Measurements from ENCODE around the gene ACKR3. TPM values are rescaled to one million over a fixed set of nuclear protein-coding genes. Genes with fewer than 3 reads are reported as not detected.

The ACKR3 gene
- total RNA-seq, 1 donor from 2014 or later, result 6.8 TPM

DNA sequence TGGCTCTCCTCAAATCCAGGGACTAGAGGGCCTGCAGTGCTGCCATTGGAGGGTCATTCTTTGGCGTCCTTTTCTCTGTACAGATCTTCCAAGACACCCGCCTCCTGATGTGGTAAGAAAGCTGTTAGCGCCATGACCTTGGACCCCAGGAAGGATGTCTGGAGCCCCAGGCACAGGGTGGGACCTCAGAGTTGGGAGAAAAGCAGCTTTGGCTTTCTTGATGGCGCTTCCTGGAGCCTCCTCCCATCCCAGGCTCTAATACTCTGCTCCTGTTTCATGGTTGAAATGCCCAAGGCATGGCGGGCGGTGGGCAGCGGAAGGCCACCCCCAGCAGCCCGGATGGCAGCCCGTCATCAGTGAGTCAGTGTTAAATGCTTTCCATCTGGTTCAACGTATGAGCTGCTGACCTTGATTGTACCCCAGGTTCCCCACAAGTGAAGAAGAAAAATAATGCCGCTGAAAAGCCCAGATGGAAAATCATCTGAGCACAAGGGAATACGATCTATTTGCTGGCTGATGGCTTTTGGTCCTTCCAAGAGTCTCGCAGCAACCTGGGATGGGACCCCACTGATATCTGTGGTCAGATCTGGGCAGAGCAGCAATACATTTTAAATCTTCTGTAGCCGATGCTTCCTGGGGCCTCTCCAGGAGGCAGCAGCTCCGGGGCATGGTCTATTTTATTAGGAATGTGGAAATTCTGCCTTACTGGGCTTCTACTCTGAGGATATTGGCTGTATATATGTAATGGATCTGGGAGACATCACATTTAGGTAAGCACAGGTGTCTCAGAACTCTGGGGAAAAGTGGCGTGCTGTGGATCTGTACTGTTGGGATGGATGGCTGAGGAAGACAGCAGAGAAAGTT, 15.1 kb downstream of the ACKR3 start:
- no peak for DNase-seq (ENCODE audit: low read depth in 2 of 2)

GRCh38 chr2:236585966-236586365, 16.3 kb downstream of the ACKR3 start:
- no peak for DNase-seq (ENCODE audit: low read depth in 2 of 2)

GRCh38 chr2:236587861-236588815, 18.5 kb downstream of the ACKR3 start:
- DNase-seq (ENCODE audit: low read depth in 2 of 2), result no peak

- DNase-seq (ENCODE audit: low read depth in 2 of 2), result no peak
Observed at GRCh38 chr2:236588932-236589592, 19.4 kb downstream of the ACKR3 start.

GRCh38 chr2:236590846-236591245, 21.2 kb downstream of the ACKR3 start:
- no peak for DNase-seq (ENCODE audit: low read depth in 2 of 2)

- peak in 1 of 2 donors; percentile 17 for DNase-seq (ENCODE audit: low read depth in 2 of 2)
Observed at GRCh38 chr2:236592821-236593220, 23.2 kb downstream of the ACKR3 start.

- DNase-seq (ENCODE audit: low read depth in 2 of 2), result no peak
Observed at GRCh38 chr2:236593531-236593930, 23.9 kb downstream of the ACKR3 start.

GRCh38 chr2:236593956-236594355, 24.3 kb downstream of the ACKR3 start:
- no peak for DNase-seq (ENCODE audit: low read depth in 2 of 2)

- no peak for DNase-seq (ENCODE audit: low read depth in 2 of 2)
Observed at GRCh38 chr2:236597629-236598028, 28.0 kb downstream of the ACKR3 start.

DNA sequence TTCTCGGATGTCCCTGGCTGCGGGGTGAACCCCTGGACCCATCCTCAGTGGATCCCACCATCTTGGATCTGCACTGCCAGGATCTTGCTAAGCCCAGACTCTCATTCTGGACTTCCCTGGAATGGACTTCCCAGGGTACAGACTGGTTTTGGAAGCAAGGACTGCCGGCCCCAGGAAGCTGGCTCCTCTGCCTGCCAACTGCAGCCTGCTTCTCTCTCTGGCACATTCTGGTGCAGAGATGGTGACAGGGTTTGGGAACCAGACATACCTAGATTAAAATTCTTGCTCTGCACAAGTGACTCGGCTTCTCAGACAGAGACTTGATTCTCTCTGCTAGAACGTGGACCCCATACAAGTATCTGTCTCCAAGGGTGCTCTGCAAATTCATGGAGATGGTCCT, 29.4 kb downstream of the ACKR3 start:
- no peak for DNase-seq (ENCODE audit: low read depth in 2 of 2)

- no peak for DNase-seq (ENCODE audit: low read depth in 2 of 2)
Observed at GRCh38 chr2:236600158-236600557, 30.5 kb downstream of the ACKR3 start.

- DNase-seq (ENCODE audit: low read depth in 2 of 2), result no peak
Observed at GRCh38 chr2:236600892-236601291, 31.3 kb downstream of the ACKR3 start.

DNA sequence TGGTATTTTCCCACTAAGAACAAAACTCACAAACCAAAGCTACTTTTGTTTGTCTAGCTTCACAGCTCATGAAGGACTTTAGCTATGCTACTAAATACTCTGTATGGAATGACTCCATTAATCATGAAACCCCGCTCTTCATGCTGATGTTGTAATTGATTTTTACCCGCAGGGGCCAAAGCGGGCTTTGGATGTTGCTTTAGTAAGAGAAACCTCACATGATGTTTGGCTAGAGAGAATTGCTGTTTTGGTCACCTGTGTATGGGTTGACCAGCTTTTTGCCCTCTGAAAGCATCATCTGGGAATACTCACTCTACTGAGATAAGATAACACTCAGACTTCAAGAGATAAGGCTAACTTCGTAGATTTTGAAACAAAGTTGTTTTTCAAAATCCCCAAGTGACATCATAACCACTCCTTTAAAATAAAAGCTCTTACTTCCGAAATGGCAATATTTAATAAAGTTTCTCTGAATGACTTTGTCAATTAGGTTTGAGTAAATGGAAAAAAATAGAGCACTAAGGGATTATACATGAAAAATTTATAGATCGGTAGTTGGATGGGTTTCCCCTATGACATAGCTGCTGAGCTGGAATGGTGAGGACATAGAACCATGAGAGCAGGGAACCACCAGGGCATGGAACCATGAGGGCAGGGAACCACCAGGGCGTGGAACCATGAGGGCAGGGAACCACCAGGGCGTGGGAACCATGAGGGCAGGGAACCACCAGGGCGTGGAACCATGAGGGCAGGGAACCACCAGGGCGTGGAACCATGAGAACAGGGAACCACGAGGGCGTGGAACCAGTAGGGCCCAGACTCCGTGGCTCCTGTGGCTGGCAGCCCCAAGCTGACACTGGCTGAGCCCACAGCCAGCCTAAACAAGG, 31.9 kb downstream of the ACKR3 start:
- DNase-seq (ENCODE audit: low read depth in 2 of 2), result no peak

GRCh38 chr2:236602678-236603077, 33.1 kb downstream of the ACKR3 start:
- no peak for DNase-seq (ENCODE audit: low read depth in 2 of 2)

GRCh38 chr2:236603361-236604015, 33.9 kb downstream of the ACKR3 start:
- DNase-seq (ENCODE audit: low read depth in 2 of 2), result no peak

GRCh38 chr2:236604575-236605344, 35.1 kb downstream of the ACKR3 start:
- no peak for DNase-seq (ENCODE audit: low read depth in 2 of 2)

DNA sequence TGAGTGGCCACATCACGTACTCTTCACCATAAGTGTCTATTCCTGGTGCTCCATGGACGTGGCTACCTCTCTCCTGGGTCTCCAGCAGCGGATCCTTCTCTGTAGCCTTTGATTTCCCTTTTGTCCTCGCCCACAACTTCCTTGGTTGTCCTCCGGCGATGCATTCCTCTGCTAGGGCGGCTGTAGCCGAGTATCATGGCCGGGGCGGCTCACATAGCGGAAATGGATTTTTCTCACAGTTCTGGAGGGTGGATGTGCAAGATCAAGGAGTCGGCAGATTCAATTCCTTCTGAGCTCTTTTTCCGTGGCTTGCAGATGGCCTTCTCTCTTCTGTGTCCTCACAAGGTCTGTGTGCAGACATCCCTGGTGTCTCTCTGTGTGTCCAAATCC, 35.7 kb downstream of the ACKR3 start:
- no peak for DNase-seq (ENCODE audit: low read depth in 2 of 2)

GRCh38 chr2:236606023-236606422, 36.4 kb downstream of the ACKR3 start:
- no peak for DNase-seq (ENCODE audit: low read depth in 2 of 2)

DNA sequence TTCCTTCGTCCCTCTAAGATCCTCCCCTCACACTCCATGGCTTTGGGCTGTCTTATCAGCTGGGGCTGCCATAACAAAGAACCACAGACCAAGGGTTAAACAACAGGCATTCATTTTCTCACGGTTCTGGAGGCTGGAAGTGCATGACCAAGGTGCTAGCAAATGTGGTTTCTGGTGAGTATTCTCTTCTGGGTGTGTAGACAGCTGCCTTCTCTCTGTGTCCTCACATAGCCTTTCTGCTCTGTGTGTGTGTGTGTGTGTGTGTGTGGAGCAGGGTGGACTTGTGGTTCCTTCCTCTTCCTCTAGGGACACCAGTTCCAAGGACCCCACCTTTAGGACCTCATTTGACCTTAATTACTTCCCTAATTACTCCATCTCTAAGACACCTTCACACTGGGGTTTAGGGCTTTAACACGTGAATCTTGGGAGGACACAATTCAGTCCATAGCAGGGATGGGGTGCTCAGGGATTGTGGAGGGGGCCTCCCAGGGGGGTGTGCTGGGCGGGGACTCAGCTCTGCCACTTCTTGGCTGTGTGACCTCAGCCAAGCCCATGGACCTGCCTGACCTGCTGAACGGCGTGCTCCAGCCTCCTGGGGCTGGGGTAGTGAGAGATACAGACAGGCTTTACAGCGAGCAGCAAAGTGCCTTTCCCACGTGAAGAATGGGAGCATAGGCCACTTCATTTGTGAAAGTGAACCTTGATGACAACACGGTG, 38.0 kb downstream of the ACKR3 start:
- no peak for DNase-seq (ENCODE audit: low read depth in 2 of 2)
